ENCODE data around the gene OR1F1. TPM values are rescaled to one million over a fixed set of nuclear protein-coding genes. Genes with fewer than 3 reads are reported as not detected.

OR1F1 gene
- total and polyA plus RNA-seq, 2 of the 8 experiments (the other 6 are each of a cell fraction or from before 2014, with no cell fraction given): 0.52 to 1.2 TPM

DNA sequence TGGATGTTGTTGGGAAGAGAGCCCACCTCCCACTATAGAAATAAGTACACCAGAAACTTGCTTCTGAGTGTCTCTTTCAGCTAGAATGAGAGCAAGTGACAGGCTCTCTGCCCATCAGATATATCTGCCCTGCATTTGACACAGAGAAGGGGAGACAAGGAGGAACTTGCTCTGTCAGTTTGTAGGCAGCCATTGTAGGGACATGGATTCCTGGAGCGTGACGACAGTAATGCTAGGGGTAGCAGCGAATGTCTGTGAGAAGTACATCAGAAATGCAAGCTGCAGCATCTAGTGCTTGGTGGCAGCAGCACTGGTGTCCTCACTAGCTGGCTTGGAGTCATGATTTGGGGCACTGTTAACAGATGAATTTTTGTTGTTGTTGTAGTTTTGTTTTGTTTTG, 24.0 kb downstream of the OR1F1 start:
- H4K20me1 ChIP-seq (replicated peaks in 1 of 2; ENCODE audit: control insufficient read depth in 1 of 2, insufficient read depth in 2 of 2, low read length in 2 of 2): no peaks in the 10 kb centered on the region
- no peak overlapping the region for H2BK12ac ChIP-seq (ENCODE audit: low read depth, low read length)
- ChIA-PET CTCF (ENCODE audit: partially characterized antibody) (no interaction called here), POLR2A (ENCODE audit: partially characterized antibody) (no interaction called here)
- no peaks in the 10 kb centered on the region for H3K79me2 ChIP-seq (ENCODE audit: control insufficient read depth in 1 of 2, insufficient read depth in 2 of 2, low read length in 2 of 2)
- 83% methylated on average over 3 of the region's 3 CpGs; no CpG with 5 or more reads in 1 of the 2 experiments for WGBS, 2 experiments (ENCODE audit: extremely low coverage in 1 of 2, insufficient coverage in 1 of 2, insufficient read length in 1 of 2, insufficient replicate concordance in 2 of 2, low coverage in 1 of 2, low lambda C conversion rate in 2 of 2, missing lambda C conversion rate in 1 of 2)
- no peak for FAIRE-seq
- H3K9ac ChIP-seq (replicated peaks in 1 of 4; ENCODE audit: extremely low read depth in 1 of 4, low read depth in 3 of 4, low read length in 3 of 4): no peak overlapping the region
- H2AK5ac ChIP-seq (ENCODE audit: low read depth, low read length): no peak overlapping the region
- H3K23ac ChIP-seq (ENCODE audit: insufficient read length): no peak overlapping the region
- no peaks in the 10 kb centered on the region for H3K79me1 ChIP-seq (ENCODE audit: low read depth, low read length)
- no peaks in the 10 kb centered on the region for H3K27me3 ChIP-seq (replicated peaks in 1 of 4; ENCODE audit: control insufficient read depth in 3 of 4, extremely low read depth in 1 of 4, insufficient read depth in 3 of 4, low read length in 3 of 4)
- H3K56ac ChIP-seq (replicated peaks; ENCODE audit: insufficient read length, low read depth, low read length): no peak overlapping the region
- no peak for DNase-seq (ENCODE audit: low read depth in 1 of 2, low spot score in 2 of 2)
- H3K4me2 ChIP-seq (ENCODE audit: insufficient read depth in 1 of 2, low read depth in 2 of 2, low read length in 2 of 2): no peak overlapping the region
- no peak overlapping the region for H2BK5ac ChIP-seq (ENCODE audit: low read depth, low read length)
- no peak overlapping the region for H4K8ac ChIP-seq (ENCODE audit: extremely low read depth, insufficient read depth, low read length)
- no peak overlapping the region for H2AFZ ChIP-seq (ENCODE audit: low read length)
- H3K4me3 ChIP-seq (ENCODE audit: extremely low read depth in 1 of 4, insufficient read depth in 2 of 4, low read depth in 3 of 4, low read length in 4 of 4): no peak overlapping the region
- H3K36me3 ChIP-seq (ENCODE audit: control insufficient read depth in 2 of 4, insufficient read depth in 4 of 4, low read length in 3 of 4): no peaks in the 10 kb centered on the region
- H3K4ac ChIP-seq (replicated peaks; ENCODE audit: insufficient read length, low read depth, low read length): no peak overlapping the region
- no peak overlapping the region for H3K14ac ChIP-seq (ENCODE audit: insufficient read length)
- no peak overlapping the region for H2BK15ac ChIP-seq (ENCODE audit: low read length)
- no peak overlapping the region for H4K5ac ChIP-seq (ENCODE audit: insufficient read length, low read depth, low read length)
- H4K91ac ChIP-seq (replicated peaks; ENCODE audit: insufficient read length, low read length): no peak overlapping the region
- H3K27ac ChIP-seq (ENCODE audit: low read depth, low read length): no peak overlapping the region
- no peaks in the 10 kb centered on the region for H3K23me2 ChIP-seq (ENCODE audit: low read depth, low read length)
- no peak overlapping the region for H2BK20ac ChIP-seq (ENCODE audit: low read length)
- no peaks in the 10 kb centered on the region for H3K4me1 ChIP-seq (replicated peaks in 1 of 4; ENCODE audit: control insufficient read depth in 3 of 4, insufficient read depth in 4 of 4, low read length in 3 of 4)
- H3K9me3 ChIP-seq (ENCODE audit: insufficient read depth in 2 of 2, low read depth in 1 of 2, low read length in 1 of 2): peaks cover 31 to 49% of the 10 kb centered on the region in 2 experiments
- H2BK120ac ChIP-seq (replicated peaks; ENCODE audit: low read depth, low read length): no peak overlapping the region
- no peak overlapping the region for H3K18ac ChIP-seq (ENCODE audit: extremely low read depth, low read length)
- TF ChIP-seq CBX5 (IDR thresholded peaks at IDR 0.05; ENCODE audit: low read depth, low read length) (no peak), POLR2A (IDR thresholded peaks at IDR 0.05; ENCODE audit: control extremely low read depth in 1 of 2, low read depth in 2 of 2, low read length in 2 of 2) (no peak), SP4 (IDR thresholded peaks at IDR 0.05; ENCODE audit: low read length) (no peak), RXRA (IDR thresholded peaks at IDR 0.05; ENCODE audit: insufficient read depth, low read depth, low read length) (no peak), MAFK (IDR thresholded peaks at IDR 0.05; ENCODE audit: low read depth, low read length) (no peak), CTCF (IDR thresholded peaks at IDR 0.05; ENCODE audit: control extremely low read depth in 1 of 3, insufficient read depth in 1 of 3, low read depth in 1 of 3, low read length in 3 of 3) (no peak), CHD2 (IDR thresholded peaks at IDR 0.05; ENCODE audit: low read length) (no peak), ASH2L (IDR thresholded peaks at IDR 0.05; ENCODE audit: low read length) (no peak), JUN (IDR thresholded peaks at IDR 0.05; ENCODE audit: low read depth, low read length) (no peak), KDM4A (IDR thresholded peaks at IDR 0.05; ENCODE audit: low read depth, low read length, severe bottlenecking) (no peak)
- TF ChIP-seq, protein P1, sequence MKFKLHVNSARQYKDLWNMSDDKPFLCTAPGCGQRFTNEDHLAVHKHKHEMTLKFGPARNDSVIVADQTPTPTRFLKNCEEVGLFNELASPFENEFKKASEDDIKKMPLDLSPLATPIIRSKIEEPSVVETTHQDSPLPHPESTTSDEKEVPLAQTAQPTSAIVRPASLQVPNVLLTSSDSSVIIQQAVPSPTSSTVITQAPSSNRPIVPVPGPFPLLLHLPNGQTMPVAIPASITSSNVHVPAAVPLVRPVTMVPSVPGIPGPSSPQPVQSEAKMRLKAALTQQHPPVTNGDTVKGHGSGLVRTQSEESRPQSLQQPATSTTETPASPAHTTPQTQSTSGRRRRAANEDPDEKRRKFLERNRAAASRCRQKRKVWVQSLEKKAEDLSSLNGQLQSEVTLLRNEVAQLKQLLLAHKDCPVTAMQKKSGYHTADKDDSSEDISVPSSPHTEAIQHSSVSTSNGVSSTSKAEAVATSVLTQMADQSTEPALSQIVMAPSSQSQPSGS (IDR thresholded peaks at IDR 0.05; ENCODE audit: low read length): no peak
